DND-41 (cell line): ENCODE measurements around the gene CYB561.
A peak's percentile ranks its signal among the peaks of the same experiment; 100 is the strongest.

Source experiments
- ATAC-seq: fragments of 200-7000 bp; cut with Tn5 transposase; 3 replicates; pipeline ENCODE4 v1.9.1; 2021; ENCODE audit warnings: low read depth; ENCODE audit not compliant: insufficient read depth
- DNase-seq: peaks from one replicate; pipeline ENCODE4 v3.0.0-alpha.2; 2020
- H2AFZ ChIP-seq: 2 replicates; pipeline ENCODE4 v1.6.0; 2012; ENCODE audit warnings: low read depth, low read length
- H3K27ac ChIP-seq: 2 replicates; pipeline ENCODE4 v1.5.1; 2012; ENCODE audit warnings: low read length, inconsistent platforms
- H3K27me3 ChIP-seq: fragments of 200-600 bp; sonication (generic); 2 replicates; pipeline ENCODE4 v1.6.0; 2012; ENCODE audit warnings: low read length, mild to moderate bottlenecking, inconsistent platforms; ENCODE audit not compliant: insufficient read depth, poor library complexity
- H3K36me3 ChIP-seq: 2 replicates; pipeline ENCODE4 v1.5.1; 2012; ENCODE audit warnings: low read length, inconsistent platforms; ENCODE audit not compliant: insufficient read depth
- H3K4me1 ChIP-seq: 2 replicates; pipeline ENCODE4 v1.5.1; 2012; ENCODE audit warnings: mild to moderate bottlenecking, low read length; ENCODE audit not compliant: insufficient read depth
- H3K4me2 ChIP-seq: 2 replicates; pipeline ENCODE4 v1.6.0; 2012; ENCODE audit warnings: mild to moderate bottlenecking, moderate library complexity, low read length, inconsistent platforms; ENCODE audit not compliant: insufficient read depth
- H3K4me3 ChIP-seq, 2 experiments: fragments of 200-600 bp in 1 of 2; shearing (Covaris generic) in 1 of 2; 2 replicates each; pipeline ENCODE4 v1.5.1; 2012 to 2016; ENCODE audit warnings: inconsistent platforms in 2 of 2, low read length in 2 of 2, mild to moderate bottlenecking in 2 of 2, low read depth in 1 of 2, moderate library complexity in 1 of 2
- H3K79me2 ChIP-seq: 2 replicates; pipeline ENCODE4 v1.6.0; 2012; ENCODE audit warnings: low read length, inconsistent platforms; ENCODE audit not compliant: insufficient read depth
- H3K9ac ChIP-seq: 2 replicates; pipeline ENCODE4 v1.6.0; 2012; ENCODE audit warnings: low read depth, mild to moderate bottlenecking, inconsistent platforms, low read length, moderate library complexity
- H3K9me3 ChIP-seq: 2 replicates; pipeline ENCODE4 v1.5.1; 2012; ENCODE audit warnings: low read length, moderate library complexity, mild to moderate bottlenecking, inconsistent platforms; ENCODE audit not compliant: insufficient read depth, severe bottlenecking
- H4K20me1 ChIP-seq: 2 replicates; pipeline ENCODE4 v1.6.0; 2012; ENCODE audit warnings: low read length; ENCODE audit not compliant: insufficient read depth
- EZH2 ChIP-seq: IDR thresholded peaks from 3 replicates; pipeline ENCODE4 v1.6.1; 2012; ENCODE audit warnings: borderline replicate concordance, low read depth, mild to moderate bottlenecking, moderate library complexity, low read length, inconsistent platforms; ENCODE audit not compliant: severe bottlenecking
- TF ChIP-seq, protein P1 (sequence below): IDR thresholded peaks from 2 replicates; pipeline ENCODE4 v1.5.1; 2012; ENCODE audit warnings: borderline replicate concordance, low read length, moderate library complexity, mild to moderate bottlenecking; ENCODE audit not compliant: poor library complexity, severe bottlenecking; ENCODE audit errors: extremely low read depth

Gene CYB561

DNA sequence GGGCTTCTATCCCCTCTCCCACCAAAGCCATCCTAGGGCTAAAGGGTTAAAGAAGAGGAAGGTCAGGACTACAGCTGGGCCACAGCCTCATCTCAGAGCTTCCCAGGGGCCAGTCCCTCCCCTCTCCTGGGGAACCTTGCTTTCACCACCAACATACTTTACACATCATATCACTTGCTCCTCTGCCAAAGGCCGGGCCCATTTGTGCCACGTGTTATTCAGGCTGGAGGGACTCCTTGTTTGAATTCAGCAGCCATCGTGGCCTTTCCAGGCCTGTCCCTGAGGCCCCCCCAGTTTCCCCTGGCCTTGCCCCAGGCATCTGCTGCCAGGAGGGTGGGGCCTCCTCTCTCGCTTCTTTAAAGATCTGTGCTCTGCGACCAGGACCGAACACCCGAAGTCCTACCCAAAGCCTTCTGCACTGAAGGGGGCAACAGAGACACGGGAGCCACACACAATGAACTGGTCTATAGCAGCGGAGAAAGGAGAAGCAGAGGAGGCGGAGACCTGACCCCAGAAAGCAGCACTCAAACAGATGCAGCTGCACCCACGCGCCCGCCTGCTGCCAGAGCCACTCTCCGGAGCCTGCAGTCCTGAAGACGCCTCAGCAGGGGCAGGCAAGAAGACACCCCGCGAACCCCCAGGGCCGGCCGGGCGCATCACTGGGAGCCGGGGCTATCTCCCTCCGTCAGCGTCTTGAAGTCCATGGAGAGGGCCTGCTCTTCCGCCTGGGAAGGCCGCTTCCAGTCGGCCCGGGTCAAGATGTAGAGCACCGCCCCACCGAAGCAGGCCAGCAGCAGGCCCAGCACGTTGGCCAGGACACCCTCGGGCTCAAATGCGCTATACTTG, 12.1 kb downstream of the CYB561 start:
- Histone ChIP-seq H3K79me2 (no peaks in the 10 kb centered on the region), H3K4me1 (peaks cover 39% of the 10 kb centered on the region), H3K27ac (peak overlapping the region; percentile 62), H4K20me1 (no peaks in the 10 kb centered on the region), H2AFZ (no peak overlapping the region), H3K9ac (peak overlapping the region; percentile 25), H3K36me3 (no peaks in the 10 kb centered on the region), H3K4me2 (peak overlapping the region; percentile 36), H3K9me3 (no peaks in the 10 kb centered on the region), H3K27me3 (no peaks in the 10 kb centered on the region), H3K4me3 (no peak overlapping the region)
- no peak for TF ChIP-seq EZH2
- TF ChIP-seq, protein P1, sequence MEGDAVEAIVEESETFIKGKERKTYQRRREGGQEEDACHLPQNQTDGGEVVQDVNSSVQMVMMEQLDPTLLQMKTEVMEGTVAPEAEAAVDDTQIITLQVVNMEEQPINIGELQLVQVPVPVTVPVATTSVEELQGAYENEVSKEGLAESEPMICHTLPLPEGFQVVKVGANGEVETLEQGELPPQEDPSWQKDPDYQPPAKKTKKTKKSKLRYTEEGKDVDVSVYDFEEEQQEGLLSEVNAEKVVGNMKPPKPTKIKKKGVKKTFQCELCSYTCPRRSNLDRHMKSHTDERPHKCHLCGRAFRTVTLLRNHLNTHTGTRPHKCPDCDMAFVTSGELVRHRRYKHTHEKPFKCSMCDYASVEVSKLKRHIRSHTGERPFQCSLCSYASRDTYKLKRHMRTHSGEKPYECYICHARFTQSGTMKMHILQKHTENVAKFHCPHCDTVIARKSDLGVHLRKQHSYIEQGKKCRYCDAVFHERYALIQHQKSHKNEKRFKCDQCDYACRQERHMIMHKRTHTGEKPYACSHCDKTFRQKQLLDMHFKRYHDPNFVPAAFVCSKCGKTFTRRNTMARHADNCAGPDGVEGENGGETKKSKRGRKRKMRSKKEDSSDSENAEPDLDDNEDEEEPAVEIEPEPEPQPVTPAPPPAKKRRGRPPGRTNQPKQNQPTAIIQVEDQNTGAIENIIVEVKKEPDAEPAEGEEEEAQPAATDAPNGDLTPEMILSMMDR: peak; percentile 36
- ATAC-seq (peak; percentile 58), DNase-seq (peak; percentile 77)

DNA sequence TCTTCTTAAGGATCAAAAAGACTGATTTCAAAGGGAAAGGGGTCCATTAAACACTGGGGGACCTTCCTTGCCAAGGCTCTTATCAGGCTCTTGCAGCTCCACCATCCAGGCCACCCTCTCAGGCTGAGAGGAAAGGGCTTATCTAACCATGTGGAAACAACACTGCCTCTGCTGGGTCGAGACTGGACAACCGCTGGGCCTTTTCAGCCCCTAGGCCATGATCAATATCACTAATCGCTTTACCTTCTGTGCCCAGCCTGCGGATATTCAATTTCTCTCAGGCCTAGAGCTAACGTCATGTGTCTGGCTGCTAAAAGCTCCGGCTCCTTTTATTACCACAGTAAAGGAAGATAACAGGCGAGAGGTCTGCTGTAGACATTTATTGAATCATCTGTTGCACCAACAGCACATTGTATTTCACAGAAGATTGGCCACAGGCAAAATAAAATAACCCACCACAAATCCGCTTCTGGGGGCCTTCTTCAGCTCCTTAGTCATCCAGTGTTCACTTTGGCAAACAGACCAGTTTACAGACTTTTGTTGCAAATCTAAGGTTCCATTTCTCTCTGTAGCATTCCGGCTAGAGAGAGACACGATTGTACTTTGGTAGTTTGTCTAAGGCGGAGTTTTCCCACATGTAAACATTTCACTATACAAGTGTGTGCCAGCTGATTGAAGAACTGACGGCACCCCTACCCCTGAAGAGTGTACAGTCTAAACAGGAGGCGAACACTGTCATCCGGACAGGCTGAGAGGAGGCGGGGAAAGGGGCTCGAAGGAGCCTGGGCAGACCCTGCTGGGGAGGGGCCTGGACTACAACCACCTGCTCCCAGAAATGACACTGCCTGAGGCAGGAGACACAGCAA, 13.9 kb downstream of the CYB561 start:
- H3K27ac ChIP-seq: peak overlapping the region; percentile 62
- no peak overlapping the region for H2AFZ ChIP-seq
- no peaks in the 10 kb centered on the region for H3K79me2 ChIP-seq
- TF ChIP-seq EZH2: no peak
- TF ChIP-seq, protein P1: no peak
- no peaks in the 10 kb centered on the region for H3K36me3 ChIP-seq
- no peak overlapping the region for H3K9ac ChIP-seq
- no peaks in the 10 kb centered on the region for H3K9me3 ChIP-seq
- ATAC-seq: no peak
- no peak overlapping the region; the same call in 1 of the 2 replicates for H3K4me2 ChIP-seq
- no peak overlapping the region for H3K4me3 ChIP-seq
- no peaks in the 10 kb centered on the region for H4K20me1 ChIP-seq
- no peak for DNase-seq
- H3K27me3 ChIP-seq: no peaks in the 10 kb centered on the region
- H3K4me1 ChIP-seq: peaks cover 54% of the 10 kb centered on the region

- no peaks in the 10 kb centered on the region for H3K9me3 ChIP-seq
These were observed 14.5 kb downstream of the CYB561 start for GRCh38 chr17:63431618-63431938.

More at GRCh38 chr17:63431618-63431938, 14.5 kb downstream of the CYB561 start:
- Histone ChIP-seq H3K27me3 (no peaks in the 10 kb centered on the region), H3K9ac (no peak overlapping the region), H3K4me2 (no peak overlapping the region), H3K4me1 (peaks cover 60% of the 10 kb centered on the region), H4K20me1 (no peaks in the 10 kb centered on the region), H3K36me3 (no peaks in the 10 kb centered on the region), H2AFZ (no peak overlapping the region), H3K79me2 (no peaks in the 10 kb centered on the region), H3K27ac (no peak overlapping the region), H3K4me3 (no peak overlapping the region)
- no peak for TF ChIP-seq EZH2
- TF ChIP-seq, protein P1: no peak
- no peak for ATAC-seq
- DNase-seq: no peak
